Measurements from ENCODE around the gene MAPT.

MAPT gene

GRCh38 chr17:45969726-45970125 is 75.4 kb downstream of the MAPT start:
- DNase-seq (ENCODE audit: low read depth in 2 of 2, low spot score in 1 of 2), result no peak

- DNase-seq (ENCODE audit: low read depth in 2 of 2, low spot score in 1 of 2), result no peak
Observed at GRCh38 chr17:45970659-45971058, 76.3 kb downstream of the MAPT start.

GRCh38 chr17:45971698-45972141 is 77.4 kb downstream of the MAPT start:
- DNase-seq (ENCODE audit: low read depth in 2 of 2, low spot score in 1 of 2), result no peak

- DNase-seq (ENCODE audit: low read depth in 2 of 2, low spot score in 1 of 2), result no peak
Observed at GRCh38 chr17:45972531-45972930, 78.2 kb downstream of the MAPT start.

GRCh38 chr17:45973099-45973780 is 78.9 kb downstream of the MAPT start:
- DNase-seq (ENCODE audit: low read depth in 2 of 2, low spot score in 1 of 2), result no peak

- no peak for DNase-seq (ENCODE audit: low read depth in 2 of 2, low spot score in 1 of 2)
Observed at GRCh38 chr17:45973946-45974859, 79.8 kb downstream of the MAPT start.

- no peak for DNase-seq (ENCODE audit: low read depth in 2 of 2, low spot score in 1 of 2)
Observed at GRCh38 chr17:45974916-45975630, 80.7 kb downstream of the MAPT start.

GRCh38 chr17:45975640-45976295 is 81.4 kb downstream of the MAPT start:
- no peak for DNase-seq (ENCODE audit: low read depth in 2 of 2, low spot score in 1 of 2)

GRCh38 chr17:45976391-45976754 is 82.0 kb downstream of the MAPT start:
- DNase-seq (ENCODE audit: low read depth in 2 of 2, low spot score in 1 of 2), result no peak

GRCh38 chr17:45976755-45977505 is 82.6 kb downstream of the MAPT start:
- DNase-seq (ENCODE audit: low read depth in 2 of 2, low spot score in 1 of 2), result no peak

- DNase-seq (ENCODE audit: low read depth in 2 of 2, low spot score in 1 of 2), result no peak
Observed at GRCh38 chr17:45977506-45977824, 83.1 kb downstream of the MAPT start.

GRCh38 chr17:45977976-45978626 is 83.7 kb downstream of the MAPT start:
- DNase-seq (ENCODE audit: low read depth in 2 of 2, low spot score in 1 of 2), result no peak

GRCh38 chr17:45979137-45979536 is 84.8 kb downstream of the MAPT start:
- no peak for DNase-seq (ENCODE audit: low read depth in 2 of 2, low spot score in 1 of 2)

GRCh38 chr17:45980855-45981254 is 86.5 kb downstream of the MAPT start:
- no peak for DNase-seq (ENCODE audit: low read depth in 2 of 2, low spot score in 1 of 2)

GRCh38 chr17:45981306-45981705 is 87.0 kb downstream of the MAPT start:
- DNase-seq (ENCODE audit: low read depth in 2 of 2, low spot score in 1 of 2), result no peak

GRCh38 chr17:45982791-45983613 is 88.6 kb downstream of the MAPT start:
- DNase-seq (ENCODE audit: low read depth in 2 of 2, low spot score in 1 of 2), result no peak

GRCh38 chr17:45983614-45984310 is 89.4 kb downstream of the MAPT start:
- DNase-seq (ENCODE audit: low read depth in 2 of 2, low spot score in 1 of 2), result no peak

GRCh38 chr17:45984368-45984767 is 90.0 kb downstream of the MAPT start:
- no peak for DNase-seq (ENCODE audit: low read depth in 2 of 2, low spot score in 1 of 2)

GRCh38 chr17:45985447-45985846 is 91.1 kb downstream of the MAPT start:
- no peak for DNase-seq (ENCODE audit: low read depth in 2 of 2, low spot score in 1 of 2)
